Activated T-cell treated with anti-CD3 and anti-CD28 coated beads, Interleukin-2, amount 50 U/mL, for 4 hours (primary cell): ENCODE measurements around the gene ZNRF3. TPM values are rescaled to one million over a fixed set of nuclear protein-coding genes. Genes with fewer than 3 reads are reported as not detected.

Experiments used
- ATAC-seq, 2 donors: fragments of 200-7000 bp; cut with Tn5 transposase; one replicate each; pipeline ENCODE4 v1.10.0; 2021
- DNase-seq: peaks from one replicate; pipeline ENCODE4 v3.0.0-alpha.2; 2020
- H3K27me3 Mint-ChIP-seq: one replicate; pipeline ENCODE4 v1.8.0; 2021; ENCODE audit warnings: low read depth, mixed read lengths
- H3K36me3 Mint-ChIP-seq: one replicate; pipeline ENCODE4 v1.8.0; 2022; ENCODE audit warnings: mixed read lengths; ENCODE audit not compliant: insufficient read depth
- H3K4me1 Mint-ChIP-seq: one replicate; pipeline ENCODE4 v1.8.0; 2021; ENCODE audit warnings: low read depth, mixed read lengths
- H3K4me3 Mint-ChIP-seq: one replicate; pipeline ENCODE4 v1.8.0; 2021; ENCODE audit warnings: mild to moderate bottlenecking, moderate library complexity, mixed read lengths
- H3K9me3 Mint-ChIP-seq: one replicate; pipeline ENCODE4 v1.8.0; 2021; ENCODE audit warnings: mixed read lengths
- total RNA-seq, 3 donors: library from RNA; stranded (reverse); gene quantifications; one replicate each; pipeline ENCODE4 v1.2.1, GENCODE V29; 2021

Gene ZNRF3
- total RNA-seq, 3 donors from 2014 or later: 3.3 to 4.9 (median 3.8) TPM

- H3K27me3 Mint-ChIP-seq: peaks cover 33% of the 10 kb centered on the region
- DNase-seq (no peak), ATAC-seq (no peak)
These were observed 94.8 kb downstream of the ZNRF3 start for GRCh38 chr22:28978158-28978557.

GRCh38 chr22:28978863-28979796, 95.8 kb downstream of the ZNRF3 start:
- no peak for ATAC-seq
- DNase-seq: no peak
- no peaks in the 10 kb centered on the region for H3K36me3 Mint-ChIP-seq
- peaks cover 33% of the 10 kb centered on the region for H3K27me3 Mint-ChIP-seq
- H3K4me1 Mint-ChIP-seq: peaks cover 3% of the 10 kb centered on the region
- no peak overlapping the region for H3K4me3 Mint-ChIP-seq
- H3K9me3 Mint-ChIP-seq: no peaks in the 10 kb centered on the region

More at GRCh38 chr22:28978158-28978557, 94.8 kb downstream of the ZNRF3 start:
- Mint-ChIP-seq H3K36me3 (no peaks in the 10 kb centered on the region), H3K4me1 (peaks cover 3% of the 10 kb centered on the region), H3K9me3 (no peaks in the 10 kb centered on the region), H3K4me3 (no peak overlapping the region)

- H3K36me3 Mint-ChIP-seq: no peaks in the 10 kb centered on the region
- DNase-seq (no peak), ATAC-seq (no peak)
- peaks cover 3% of the 10 kb centered on the region for H3K4me1 Mint-ChIP-seq
- H3K9me3 Mint-ChIP-seq: peaks cover 2% of the 10 kb centered on the region
- peaks cover 30% of the 10 kb centered on the region for H3K27me3 Mint-ChIP-seq
- no peak overlapping the region for H3K4me3 Mint-ChIP-seq
These were observed 97.0 kb downstream of the ZNRF3 start for GRCh38 chr22:28980326-28980725.

- H3K4me1 Mint-ChIP-seq: no peaks in the 10 kb centered on the region
- no peak overlapping the region for H3K4me3 Mint-ChIP-seq
- DNase-seq: no peak
- H3K36me3 Mint-ChIP-seq: peaks cover 2% of the 10 kb centered on the region
- H3K27me3 Mint-ChIP-seq: peaks cover 22% of the 10 kb centered on the region
- ATAC-seq: no peak
- peaks cover 3% of the 10 kb centered on the region for H3K9me3 Mint-ChIP-seq
These were observed 98.6 kb downstream of the ZNRF3 start for GRCh38 chr22:28981818-28982499.

GRCh38 chr22:28983190-28983589, 99.8 kb downstream of the ZNRF3 start:
- Mint-ChIP-seq H3K4me1 (no peaks in the 10 kb centered on the region), H3K4me3 (no peak overlapping the region), H3K36me3 (peaks cover 8% of the 10 kb centered on the region), H3K27me3 (peaks cover 13% of the 10 kb centered on the region), H3K9me3 (peaks cover 3% of the 10 kb centered on the region)
- DNase-seq (no peak), ATAC-seq (no peak)

GRCh38 chr22:28983788-28984441, 100.5 kb downstream of the ZNRF3 start:
- peaks cover 8% of the 10 kb centered on the region for H3K27me3 Mint-ChIP-seq
- no peaks in the 10 kb centered on the region for H3K4me1 Mint-ChIP-seq
- H3K9me3 Mint-ChIP-seq: peaks cover 3% of the 10 kb centered on the region
- H3K36me3 Mint-ChIP-seq: peaks cover 8% of the 10 kb centered on the region
- H3K4me3 Mint-ChIP-seq: no peak overlapping the region
- ATAC-seq (no peak), DNase-seq (no peak)

GRCh38 chr22:28984482-28985158, 101.2 kb downstream of the ZNRF3 start:
- Mint-ChIP-seq H3K4me3 (no peak overlapping the region), H3K27me3 (peaks cover 3% of the 10 kb centered on the region), H3K9me3 (peaks cover 3% of the 10 kb centered on the region), H3K4me1 (no peaks in the 10 kb centered on the region), H3K36me3 (peaks cover 8% of the 10 kb centered on the region)
- DNase-seq (no peak), ATAC-seq (no peak)

- Mint-ChIP-seq H3K27me3 (no peaks in the 10 kb centered on the region), H3K36me3 (peaks cover 11% of the 10 kb centered on the region), H3K4me1 (no peaks in the 10 kb centered on the region), H3K9me3 (peaks cover 3% of the 10 kb centered on the region), H3K4me3 (no peak overlapping the region)
- no peak for ATAC-seq
- no peak for DNase-seq
These were observed 102.4 kb downstream of the ZNRF3 start for GRCh38 chr22:28985581-28986290.

- H3K4me1 Mint-ChIP-seq: no peaks in the 10 kb centered on the region
- peaks cover 3% of the 10 kb centered on the region for H3K9me3 Mint-ChIP-seq
- H3K27me3 Mint-ChIP-seq: no peaks in the 10 kb centered on the region
These were observed 103.0 kb downstream of the ZNRF3 start for GRCh38 chr22:28986366-28986765.

GRCh38 chr22:28988457-28988856, 105.1 kb downstream of the ZNRF3 start:
- Mint-ChIP-seq H3K9me3 (peaks cover 3% of the 10 kb centered on the region), H3K27me3 (peaks cover 1% of the 10 kb centered on the region), H3K4me3 (no peak overlapping the region), H3K4me1 (no peaks in the 10 kb centered on the region), H3K36me3 (peaks cover 15% of the 10 kb centered on the region)
- ATAC-seq: no peak
- no peak for DNase-seq

More at GRCh38 chr22:28986366-28986765, 103.0 kb downstream of the ZNRF3 start:
- H3K36me3 Mint-ChIP-seq: peaks cover 12% of the 10 kb centered on the region
- no peak overlapping the region for H3K4me3 Mint-ChIP-seq
- DNase-seq (no peak), ATAC-seq (no peak)

- Mint-ChIP-seq H3K36me3 (peaks cover 15% of the 10 kb centered on the region), H3K27me3 (peaks cover 1% of the 10 kb centered on the region), H3K9me3 (peaks cover 3% of the 10 kb centered on the region), H3K4me1 (no peaks in the 10 kb centered on the region), H3K4me3 (no peak overlapping the region)
- DNase-seq (no peak), ATAC-seq (peak; percentile 67 to 80)
These were observed 105.7 kb downstream of the ZNRF3 start for GRCh38 chr22:28989035-28989464.

- DNase-seq (no peak), ATAC-seq (no peak)
- no peak overlapping the region for H3K4me3 Mint-ChIP-seq
- H3K4me1 Mint-ChIP-seq: no peaks in the 10 kb centered on the region
- H3K9me3 Mint-ChIP-seq: peaks cover 3% of the 10 kb centered on the region
- peaks cover 1% of the 10 kb centered on the region for H3K27me3 Mint-ChIP-seq
- peaks cover 15% of the 10 kb centered on the region for H3K36me3 Mint-ChIP-seq
These were observed 106.1 kb downstream of the ZNRF3 start for GRCh38 chr22:28989484-28989883.

GRCh38 chr22:28989912-28990311, 106.5 kb downstream of the ZNRF3 start:
- no peaks in the 10 kb centered on the region for H3K4me1 Mint-ChIP-seq
- H3K4me3 Mint-ChIP-seq: no peak overlapping the region
- no peak for DNase-seq
- H3K36me3 Mint-ChIP-seq: peaks cover 15% of the 10 kb centered on the region
- peaks cover 3% of the 10 kb centered on the region for H3K9me3 Mint-ChIP-seq
- H3K27me3 Mint-ChIP-seq: peaks cover 1% of the 10 kb centered on the region
- ATAC-seq: no peak
